NCI-H2107 treated with DMSO at 0.1 percent for 48 hours (cell line): ENCODE results near the gene NLRP11.
"Not testable (repeated sequence)": the region's sequence is repeated elsewhere in the genome, so short reads cannot be mapped to it uniquely, and the experiment has no call there.

ENCODE experiments used
- DNase-seq: peaks from one replicate; lab custom pipeline; 2025; ENCODE audit not compliant: unreplicated experiment; lab: John Stamatoyannopoulos, UW

Gene NLRP11

DNA sequence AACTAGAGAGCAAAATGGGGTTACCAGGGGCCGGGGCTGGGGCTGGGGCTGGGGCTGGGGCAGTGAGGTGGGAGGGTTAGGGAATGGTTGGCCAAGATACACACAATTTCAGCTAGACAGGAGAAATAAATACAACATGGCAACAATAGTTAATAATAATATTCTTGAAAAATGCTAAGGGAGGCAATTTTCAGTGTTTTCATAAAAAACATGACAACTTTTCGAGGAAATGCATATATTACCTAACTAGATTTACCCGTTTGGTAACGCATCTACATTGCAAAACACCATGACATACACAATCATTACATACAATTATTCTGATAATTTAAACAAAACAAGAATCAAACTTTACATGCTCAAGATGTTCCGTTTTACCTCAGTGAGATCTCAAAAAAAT lies 50.7 kb downstream of the NLRP11 start:
- no peak for DNase-seq

DNA sequence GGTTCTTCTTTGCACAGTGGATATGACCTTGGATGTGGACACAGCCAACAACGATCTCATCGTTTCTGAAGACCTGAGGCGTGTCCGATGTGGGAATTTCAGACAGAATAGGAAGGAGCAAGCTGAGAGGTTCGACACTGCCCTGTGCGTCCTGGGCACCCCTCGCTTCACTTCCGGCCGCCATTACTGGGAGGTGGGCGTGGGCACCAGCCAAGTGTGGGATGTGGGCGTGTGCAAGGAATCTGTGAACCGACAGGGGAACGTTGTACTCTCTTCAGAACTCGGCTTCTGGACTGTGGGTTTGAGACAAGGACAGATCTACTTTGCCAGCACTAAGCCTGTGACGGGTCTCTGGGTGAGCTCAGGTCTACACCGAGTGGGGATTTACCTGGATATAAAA lies 53.5 kb downstream of the NLRP11 start:
- DNase-seq: no peak

GRCh38 chr19:55777528-55777927 lies 54.3 kb downstream of the NLRP11 start:
- no peak for DNase-seq

GRCh38 chr19:55769632-55770031 lies 62.2 kb downstream of the NLRP11 start:
- DNase-seq: not testable (repeated sequence)

DNA sequence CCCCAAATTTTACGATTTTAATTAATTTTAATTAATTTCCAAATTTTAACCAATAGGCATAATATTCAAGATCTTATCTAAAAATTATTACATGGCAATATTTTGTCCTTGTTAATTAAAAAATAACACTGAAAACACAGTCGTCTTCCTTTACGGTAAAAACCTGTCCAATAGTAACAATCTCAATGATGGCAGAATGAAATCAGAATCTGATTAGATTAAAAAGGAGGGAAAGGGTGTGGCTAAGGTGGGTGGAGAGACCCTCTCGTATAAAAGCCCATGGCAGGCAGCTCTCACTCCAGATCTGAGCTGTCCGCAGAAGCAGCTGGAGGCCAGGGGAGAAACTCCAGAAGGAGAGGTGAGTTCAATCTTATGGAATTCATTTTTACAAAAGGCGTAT lies 63.0 kb downstream of the NLRP11 start, which contains the start of gene RFPL4AL1:
Gene RFPL4AL1 (plus strand): TSS at position 301 of the 400 bp plus-strand sequence. CDS start 2,687 bp downstream, outside the sequence.
- not testable (repeated sequence) for DNase-seq

GRCh38 chr19:55766466-55766865 lies 65.3 kb downstream of the NLRP11 start:
- no peak for DNase-seq

- DNase-seq: not testable (repeated sequence)
These were observed 73.0 kb downstream of the NLRP11 start, which contains the start of gene RFPL4A for GRCh38 chr19:55758797-55759196. Gene RFPL4A (plus strand): TSS chr19:55759097. CDS start chr19:55761801, 2,704 bp downstream.

- DNase-seq: not testable (repeated sequence)
These were observed 75.0 kb downstream of the NLRP11 start for GRCh38 chr19:55756808-55757207.

GRCh38 chr19:55753401-55753800 lies 78.4 kb downstream of the NLRP11 start:
- DNase-seq: no peak

DNA sequence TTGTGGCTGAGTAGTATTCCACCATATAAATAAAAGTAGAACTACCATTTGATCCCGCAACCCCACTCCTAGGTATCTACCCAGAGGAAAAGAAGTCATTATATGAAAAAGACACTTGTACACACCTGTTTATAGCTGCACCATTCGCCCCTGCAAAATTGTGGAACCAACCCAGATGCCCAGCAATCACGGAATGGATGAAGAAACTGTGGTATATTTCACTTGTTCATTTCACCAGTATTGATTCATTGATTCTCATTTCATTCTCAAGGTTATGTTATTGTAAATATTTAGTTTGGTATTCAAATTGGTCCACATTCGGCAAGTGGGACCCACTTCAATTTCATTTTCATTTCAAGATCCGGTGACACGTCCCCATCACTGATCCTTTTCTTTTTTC lies 81.1 kb downstream of the NLRP11 start:
- no peak for DNase-seq

DNA sequence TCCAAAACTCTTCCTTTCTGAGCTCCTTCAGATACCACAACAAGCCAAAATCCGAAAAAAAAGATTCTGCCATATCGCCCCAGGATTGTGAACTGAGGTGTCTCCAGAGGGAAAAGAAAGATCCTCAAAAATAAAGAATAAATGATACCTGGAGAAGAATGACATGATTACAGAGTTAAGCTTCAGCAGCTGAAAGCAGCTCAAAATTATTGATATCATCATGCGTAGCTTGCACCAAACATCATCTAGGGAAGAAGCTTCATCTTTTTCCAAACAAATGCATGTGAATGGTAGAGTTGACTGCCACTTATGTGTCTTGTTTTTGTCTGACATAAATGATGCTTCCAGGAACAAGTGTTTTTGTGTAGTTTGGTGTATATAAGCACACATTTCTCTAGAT lies 93.5 kb downstream of the NLRP11 start, which contains the start of gene NLRP9:
Gene NLRP9 (minus strand): TSS at position 101 of the 400 bp plus-strand sequence. CDS start 28 bp downstream, at position 73.
- DNase-seq: no peak
